Thoracic aorta endothelial cell (primary cell): ENCODE measurements around the gene ZNF232. TPM values are rescaled to one million over a fixed set of nuclear protein-coding genes. Genes with fewer than 3 reads are reported as not detected.

ENCODE experiments used
- small RNA-seq: library from RNA; depleted of rRNA; stranded (forward); fragments of <200 nt; gene quantifications from one replicate; pipeline ENCODE3, GENCODE V24; 2012
- total RNA-seq: library from RNA; depleted of rRNA; stranded (reverse); fragments of >200 nt; gene quantifications from 2 replicates; pipeline ENCODE4 v1.2.3, GENCODE V29; 2012

The ZNF232 gene
- 6.7 and 7.7 TPM in 2 replicates for total RNA-seq

DNA sequence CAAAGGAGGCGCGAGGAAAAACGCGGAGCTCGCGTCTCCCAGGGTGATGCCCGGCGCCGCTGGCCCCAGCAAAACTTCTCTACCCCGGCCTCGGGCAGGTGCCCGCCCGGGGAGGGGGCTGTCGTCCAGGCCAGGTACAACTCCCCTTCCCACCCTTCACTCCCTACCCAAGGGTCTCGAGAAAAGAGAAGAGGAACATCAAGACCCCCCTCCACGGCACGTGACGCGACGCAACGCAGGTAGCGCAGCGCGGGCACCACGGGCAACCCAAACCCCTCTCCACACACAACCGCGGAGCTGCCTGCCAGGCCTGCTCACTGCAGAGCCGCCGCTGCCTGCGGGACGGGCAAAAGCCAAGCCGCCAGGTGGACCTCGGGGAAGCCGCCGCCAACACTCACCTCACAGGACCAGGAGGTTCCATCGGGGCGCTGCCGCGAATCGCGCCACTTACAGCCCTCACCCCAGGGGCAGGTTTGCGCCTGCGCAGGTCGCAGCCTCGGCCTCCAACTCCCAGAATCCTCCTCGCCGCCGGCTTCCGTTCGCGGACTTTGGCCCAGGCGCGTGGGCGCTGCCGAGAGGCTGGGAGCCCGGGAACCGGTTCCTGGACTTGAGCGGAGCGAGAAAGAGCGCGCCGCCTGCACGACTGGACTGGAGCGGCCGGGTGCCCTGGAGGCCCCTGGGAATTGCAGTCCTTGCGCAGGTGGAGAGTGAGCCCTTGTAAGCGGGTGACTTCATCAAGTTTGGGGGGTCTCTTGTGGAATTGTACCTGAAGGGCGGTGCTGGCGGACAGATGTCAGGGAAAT, at the start of gene ZNF232:
TSS of gene ZNF232 (minus strand) at position 477 of the 803 bp plus-strand sequence. CDS start at position 421, 56 bp downstream.

DNA sequence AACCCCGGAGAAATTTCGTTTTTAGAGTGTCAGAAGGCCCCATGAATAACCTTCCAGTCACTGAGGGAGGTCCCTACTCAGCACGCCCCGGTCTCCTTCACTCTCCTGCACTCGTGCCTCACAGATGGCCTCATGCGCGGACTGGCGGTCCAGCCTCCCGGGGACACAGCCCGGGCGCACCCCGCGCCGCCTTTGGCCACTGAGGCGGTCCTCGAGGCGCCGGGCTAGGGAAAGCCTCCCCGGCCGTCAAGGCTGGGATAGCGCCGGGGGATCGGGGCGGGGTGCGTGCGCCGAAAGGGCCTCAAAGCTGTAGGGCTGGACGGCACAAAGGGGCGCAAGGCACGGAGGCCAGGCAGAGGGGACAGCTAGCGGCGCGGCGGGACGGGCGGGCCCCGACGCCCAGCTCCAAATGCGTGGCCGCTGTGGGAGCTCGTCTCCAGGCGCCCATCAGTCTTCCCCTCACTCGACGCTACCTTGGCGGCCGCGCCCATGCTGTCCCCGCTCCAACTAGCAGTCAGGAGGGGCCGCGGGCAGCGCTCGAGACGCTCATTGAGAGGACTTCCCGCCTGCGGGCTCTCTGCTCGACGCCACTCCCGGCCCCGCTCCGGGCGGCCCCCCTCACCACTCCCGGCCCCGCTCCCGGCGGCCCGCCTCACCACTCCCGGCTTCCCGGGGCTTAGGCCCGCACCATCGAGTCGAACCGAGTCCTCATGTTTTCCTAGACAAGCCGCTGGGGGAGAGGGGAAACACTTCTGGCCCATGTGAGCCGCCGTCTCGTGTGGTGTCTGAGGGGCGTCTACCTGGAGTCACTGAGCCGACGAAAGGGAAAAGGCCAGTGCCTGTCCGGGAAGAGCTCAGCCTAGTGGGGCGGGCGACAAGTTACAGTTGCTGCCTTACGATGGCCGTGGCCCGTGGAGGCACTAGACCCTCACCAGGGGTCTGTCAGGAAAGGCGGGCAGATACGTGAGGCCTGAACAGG, 4.3 kb upstream of the ZNF232 start, which contains the start of gene USP6:
TSS of gene USP6 (plus strand) at position 360 of the 979 bp plus-strand sequence. CDS start 14,336 bp downstream, outside the sequence.

DNA sequence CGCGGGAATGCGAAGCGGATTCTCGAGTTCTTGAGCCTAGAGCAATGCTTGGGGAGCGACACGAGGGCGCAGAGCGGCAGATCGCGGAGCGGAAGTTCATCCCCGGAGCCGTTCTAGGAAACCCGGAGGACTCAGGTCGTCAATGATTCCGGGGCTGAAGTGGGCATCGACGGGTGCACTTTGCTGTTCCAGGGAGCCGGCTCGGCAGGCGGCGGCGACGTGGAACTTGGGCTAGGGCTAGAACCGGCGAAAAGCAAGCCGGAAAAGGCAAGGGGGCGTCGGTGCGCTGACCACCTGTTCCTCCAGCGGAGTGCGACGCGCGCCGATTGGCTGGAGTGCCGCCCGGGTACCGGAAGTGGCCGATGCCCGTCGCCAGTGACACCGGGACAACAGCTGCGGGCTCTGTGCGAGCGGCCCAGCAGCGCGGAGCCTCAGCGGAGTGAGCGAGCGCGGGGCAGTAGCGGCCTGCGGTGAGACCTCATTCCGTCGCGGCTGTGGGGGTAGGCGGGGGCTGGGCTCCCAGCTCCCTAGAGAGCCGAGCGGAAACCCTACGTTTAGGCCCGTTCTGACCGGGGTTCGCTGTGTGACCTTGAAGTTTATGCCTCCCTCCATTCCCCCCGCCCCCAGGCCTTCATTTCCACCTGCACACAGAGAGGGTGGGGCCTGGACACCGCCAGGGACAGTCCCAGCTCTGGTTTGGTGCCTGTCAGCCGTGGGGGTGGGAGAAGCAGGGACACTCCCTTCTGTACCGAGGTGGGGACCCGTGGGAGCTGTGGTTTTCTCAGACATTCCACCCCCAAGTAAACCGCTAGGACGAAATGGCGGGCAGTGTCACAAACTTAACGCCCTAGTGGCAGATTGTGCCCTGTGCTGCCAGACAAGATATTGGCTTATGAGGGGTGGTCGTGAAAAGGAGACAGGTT, 33.3 kb downstream of the ZNF232 start, which contains the start of gene ZFP3:
TSS of gene ZFP3 (plus strand) at position 362 of the 923 bp plus-strand sequence. CDS start 13,038 bp downstream, outside the sequence.

Small RNA genes within 50 kb of the gene (small RNA-seq; reads per million reads assigned to genes)
- gene AC012146.4, result not detected

Other genes starting within 250 kb of the ZNF232 start
- gene C17orf107, start 212.3 kb downstream of the ZNF232 start, total RNA-seq, result 0.50 and 0.80 TPM in 2 replicates
- 0.13 and 0.43 TPM in 2 replicates for gene CHRNE, start 208.8 kb downstream of the ZNF232 start, total RNA-seq
- not detected in 2 replicates for gene GP1BA, start 179.6 kb downstream of the ZNF232 start, total RNA-seq
- 43.7 and 45.5 TPM in 2 replicates for gene SLC25A11, start 171.8 kb downstream of the ZNF232 start, total RNA-seq
- 25.3 and 26.6 TPM in 2 replicates for gene RNF167, start 171.6 kb downstream of the ZNF232 start, total RNA-seq
- 587 and 743 TPM in 2 replicates for gene PFN1, start 163.3 kb downstream of the ZNF232 start, total RNA-seq
- gene ENO3, start 160.8 kb downstream of the ZNF232 start, total RNA-seq, result 1.6 and 2.4 TPM in 2 replicates
- gene SPAG7, start 144.1 kb downstream of the ZNF232 start, total RNA-seq, result 33.9 and 43.0 TPM in 2 replicates
- gene CAMTA2, start 124.2 kb downstream of the ZNF232 start, total RNA-seq, result 14.4 and 18.5 TPM in 2 replicates
- 0.22 and 0.27 TPM in 2 replicates for gene INCA1, start 114.4 kb downstream of the ZNF232 start, total RNA-seq
- gene KIF1C, start 113.9 kb downstream of the ZNF232 start, total RNA-seq, result 86.4 and 132 TPM in 2 replicates
- gene SLC52A1, start 76.5 kb downstream of the ZNF232 start, total RNA-seq, result 0.07 TPM in 1 of 2 replicates, not detected in the other
- 1.7 and 2.4 TPM in 2 replicates for gene ZFP3, start 33.4 kb downstream of the ZNF232 start, total RNA-seq
- under 0.01 TPM in 1 of 2 replicates, not detected in the other for gene USP6, start 4.2 kb upstream of the ZNF232 start, total RNA-seq
- 5.2 and 6.7 TPM in 2 replicates for gene ZNF594, start 80.0 kb upstream of the ZNF232 start, total RNA-seq
- not detected in 2 replicates for gene SCIMP, start 123.0 kb upstream of the ZNF232 start, total RNA-seq
- 59.4 and 66.9 TPM in 2 replicates for gene RABEP1, start 170.4 kb upstream of the ZNF232 start, total RNA-seq